CD4-positive, alpha-beta T cell (primary cell): ENCODE data around the gene U2AF2. TPM values are rescaled to one million over a fixed set of nuclear protein-coding genes. Genes with fewer than 3 reads are reported as not detected.
A peak's percentile ranks its signal among the peaks of the same experiment; 100 is the strongest.

Source experiments
- ATAC-seq: fragments of 200-7000 bp; cut with Tn5 transposase; one replicate; pipeline ENCODE4 v1.10.0; 2022; ENCODE audit warnings: mild to moderate bottlenecking; ENCODE audit not compliant: poor library complexity
- CTCF ChIA-PET: fragments of 350-600 bp; sonication (Branson Sonifier 250); formaldehyde crosslinking; loops from one replicate; lab custom pipeline; 2021; ENCODE audit warnings: antibody characterized with exemption, inconsistent platforms; lab: Charles Lee
- POLR2A ChIA-PET: fragments of 350-600 bp; sonication (Branson Sonifier 250); formaldehyde crosslinking; loops from one replicate; lab custom pipeline; 2021; ENCODE audit warnings: antibody characterized with exemption, inconsistent platforms; lab: Charles Lee
- DNase-seq, 14 experiments: peaks; one replicate each; pipeline ENCODE4 v3.0.0-alpha.2; 2013 to 2020; ENCODE audit warnings: mixed read lengths in 2 of 14
- H3K27ac ChIP-seq, 2 donors: one replicate each; pipeline versions ENCODE4 v1.5.1 to v1.7.0; 2013; ENCODE audit warnings: low read length in 2 of 2, low read depth in 1 of 2, mild to moderate bottlenecking in 1 of 2
- H3K27me3 ChIP-seq, 2 experiments: 1 replicate in 1 of 2; 2 replicates in 1 of 2; pipeline versions ENCODE4 v1.6.1 to v1.7.0; 2013; ENCODE audit warnings: low read length in 2 of 2, control low read depth in 1 of 2, mild to moderate bottlenecking in 1 of 2, moderate library complexity in 1 of 2; ENCODE audit not compliant: insufficient read depth in 2 of 2, control insufficient read depth in 1 of 2
- H3K36me3 ChIP-seq: one replicate; pipeline ENCODE4 v1.6.1; 2013; ENCODE audit warnings: low read length, control low read depth; ENCODE audit not compliant: insufficient read depth
- H3K4me1 ChIP-seq: one replicate; pipeline ENCODE4 v1.6.1; 2013; ENCODE audit warnings: low read length, control low read depth; ENCODE audit not compliant: insufficient read depth
- H3K4me3 ChIP-seq: one replicate; pipeline ENCODE4 v1.5.1; 2013; ENCODE audit warnings: mild to moderate bottlenecking, low read length, moderate library complexity
- H3K9me3 ChIP-seq, 2 experiments: 1 replicate in 1 of 2; 2 replicates in 1 of 2; pipeline versions ENCODE4 v1.6.1 to v1.7.0; 2013; ENCODE audit warnings: low read length in 2 of 2, mild to moderate bottlenecking in 2 of 2, control low read depth in 1 of 2, moderate library complexity in 1 of 2; ENCODE audit not compliant: control insufficient read depth in 1 of 2, insufficient read depth in 1 of 2
- H3K27ac Mint-ChIP-seq: one replicate; pipeline ENCODE4 v1.8.0; 2020; ENCODE audit warnings: mixed read lengths
- H3K27me3 Mint-ChIP-seq: one replicate; pipeline ENCODE4 v1.8.0; 2021; ENCODE audit warnings: mixed read lengths
- H3K36me3 Mint-ChIP-seq: one replicate; pipeline ENCODE4 v1.8.0; 2021; ENCODE audit warnings: low read depth, mixed read lengths
- H3K4me1 Mint-ChIP-seq: one replicate; pipeline ENCODE4 v1.8.0; 2021; ENCODE audit warnings: low read depth, mixed read lengths
- H3K4me3 Mint-ChIP-seq: one replicate; pipeline ENCODE4 v1.8.0; 2020; ENCODE audit warnings: mild to moderate bottlenecking, mixed read lengths
- H3K9me3 Mint-ChIP-seq: one replicate; pipeline ENCODE4 v1.8.0; 2020; ENCODE audit warnings: mixed read lengths
- intact Hi-C, 2 experiments: fragments of 100-400 bp; cut with DNase I in 1 of 2; cut with micrococcal nuclease in 1 of 2; formaldehyde crosslinking; loops; one replicate each; pipeline versions ENCODE4 v1.15.1 to v1.9.0; 2023 to 2025; cut with DNase I, micrococcal nuclease
- total RNA-seq, 174 experiments: library from RNA in 2 of 174; stranded (reverse) in 2 of 174; gene quantifications; one replicate each; pipeline ENCODE4 v1.2.3 and lab custom pipeline; 2021 to 2026
- TF ChIP-seq, protein P1 (sequence below): fragments of 200-600 bp; IDR thresholded peaks from one replicate; pipeline ENCODE4 v1.8.0; 2022; ENCODE audit warnings: antibody characterized with exemption, mild to moderate bottlenecking

Gene U2AF2
- total RNA-seq, 2 experiments from 2014 or later = 209 to 212 TPM

DNA sequence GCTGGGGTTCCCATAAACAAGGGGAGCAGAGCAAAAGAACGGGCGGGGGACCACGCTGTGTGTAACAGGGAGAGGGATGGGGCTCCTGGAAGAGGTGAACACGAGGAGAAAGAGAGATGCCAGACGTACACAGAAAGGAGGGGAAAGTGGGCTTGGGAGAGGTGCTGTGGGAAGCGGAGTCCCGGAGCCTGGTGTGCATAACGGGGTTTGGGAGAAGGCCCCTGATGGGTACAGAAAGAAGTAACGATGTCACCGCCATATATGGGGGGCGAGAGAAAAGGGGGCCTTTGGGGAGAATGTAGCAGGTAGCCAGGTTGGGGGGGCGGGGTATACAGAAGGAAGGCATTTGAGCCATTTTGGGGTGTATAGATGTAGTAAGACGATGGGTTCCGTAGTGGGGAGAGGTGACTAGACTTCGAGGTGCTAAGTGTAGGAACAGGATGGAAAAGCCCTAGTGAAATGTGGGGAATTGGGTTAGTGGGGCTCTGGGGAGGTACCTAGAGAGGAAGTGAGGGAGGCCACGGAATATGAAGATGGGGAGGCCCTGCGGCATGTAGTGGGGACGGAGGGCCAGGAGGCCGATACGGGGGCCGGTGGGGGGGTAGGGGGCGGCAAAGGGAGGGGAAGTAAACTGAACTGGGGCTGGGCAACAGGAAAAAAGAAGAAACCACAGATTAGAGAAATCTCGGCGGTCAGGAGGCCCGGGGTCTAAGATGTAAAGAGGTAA is 13.2 kb upstream of the U2AF2 start:
- ATAC-seq (peak; percentile 6), DNase-seq (peak in 5 of 14 experiments; percentile 28 to 72 (median 50))
- Mint-ChIP-seq H3K36me3 (peaks cover 26% of the 10 kb centered on the region), H3K4me1 (peaks cover 60% of the 10 kb centered on the region), H3K9me3 (peaks cover 3% of the 10 kb centered on the region), H3K27me3 (no peaks in the 10 kb centered on the region), H3K4me3 (peak overlapping the region; percentile 86), H3K27ac (peak overlapping the region; percentile 74)
- TF ChIP-seq, protein P1, sequence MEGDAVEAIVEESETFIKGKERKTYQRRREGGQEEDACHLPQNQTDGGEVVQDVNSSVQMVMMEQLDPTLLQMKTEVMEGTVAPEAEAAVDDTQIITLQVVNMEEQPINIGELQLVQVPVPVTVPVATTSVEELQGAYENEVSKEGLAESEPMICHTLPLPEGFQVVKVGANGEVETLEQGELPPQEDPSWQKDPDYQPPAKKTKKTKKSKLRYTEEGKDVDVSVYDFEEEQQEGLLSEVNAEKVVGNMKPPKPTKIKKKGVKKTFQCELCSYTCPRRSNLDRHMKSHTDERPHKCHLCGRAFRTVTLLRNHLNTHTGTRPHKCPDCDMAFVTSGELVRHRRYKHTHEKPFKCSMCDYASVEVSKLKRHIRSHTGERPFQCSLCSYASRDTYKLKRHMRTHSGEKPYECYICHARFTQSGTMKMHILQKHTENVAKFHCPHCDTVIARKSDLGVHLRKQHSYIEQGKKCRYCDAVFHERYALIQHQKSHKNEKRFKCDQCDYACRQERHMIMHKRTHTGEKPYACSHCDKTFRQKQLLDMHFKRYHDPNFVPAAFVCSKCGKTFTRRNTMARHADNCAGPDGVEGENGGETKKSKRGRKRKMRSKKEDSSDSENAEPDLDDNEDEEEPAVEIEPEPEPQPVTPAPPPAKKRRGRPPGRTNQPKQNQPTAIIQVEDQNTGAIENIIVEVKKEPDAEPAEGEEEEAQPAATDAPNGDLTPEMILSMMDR = no peak
- H3K9me3 ChIP-seq = peaks cover 0 to 5% of the 10 kb centered on the region in 2 experiments
- POLR2A ChIA-PET = interaction anchor here (0.6 to 3.0 kb wide), 9 partner anchors 9 to 386 kb away, joined by 3 to 30 read pairs (median 14); partner anchors contain the start of genes FIZ1, U2AF2, ZNF524 and ZNF784
- H3K27me3 ChIP-seq = no peaks in the 10 kb centered on the region
- H3K4me1 ChIP-seq = peaks cover 79% of the 10 kb centered on the region
- intact Hi-C loops = loop anchor here in 1 of 2 experiments (5.0 kb wide), 2 partner anchors 44 to 254 kb away; partner anchors contain the start of genes FIZ1 and RPL28
- peaks cover 15% of the 10 kb centered on the region for H3K36me3 ChIP-seq
- CTCF ChIA-PET = interaction anchor here (0.7 to 1.9 kb wide), 3 partner anchors 9 to 11 kb away, joined by 3 to 16 read pairs (median 16); no protein-coding TSS in a partner anchor
- H3K27ac ChIP-seq = peak overlapping the region; percentile 42 to 78
- peak overlapping the region; percentile 78 for H3K4me3 ChIP-seq

DNA sequence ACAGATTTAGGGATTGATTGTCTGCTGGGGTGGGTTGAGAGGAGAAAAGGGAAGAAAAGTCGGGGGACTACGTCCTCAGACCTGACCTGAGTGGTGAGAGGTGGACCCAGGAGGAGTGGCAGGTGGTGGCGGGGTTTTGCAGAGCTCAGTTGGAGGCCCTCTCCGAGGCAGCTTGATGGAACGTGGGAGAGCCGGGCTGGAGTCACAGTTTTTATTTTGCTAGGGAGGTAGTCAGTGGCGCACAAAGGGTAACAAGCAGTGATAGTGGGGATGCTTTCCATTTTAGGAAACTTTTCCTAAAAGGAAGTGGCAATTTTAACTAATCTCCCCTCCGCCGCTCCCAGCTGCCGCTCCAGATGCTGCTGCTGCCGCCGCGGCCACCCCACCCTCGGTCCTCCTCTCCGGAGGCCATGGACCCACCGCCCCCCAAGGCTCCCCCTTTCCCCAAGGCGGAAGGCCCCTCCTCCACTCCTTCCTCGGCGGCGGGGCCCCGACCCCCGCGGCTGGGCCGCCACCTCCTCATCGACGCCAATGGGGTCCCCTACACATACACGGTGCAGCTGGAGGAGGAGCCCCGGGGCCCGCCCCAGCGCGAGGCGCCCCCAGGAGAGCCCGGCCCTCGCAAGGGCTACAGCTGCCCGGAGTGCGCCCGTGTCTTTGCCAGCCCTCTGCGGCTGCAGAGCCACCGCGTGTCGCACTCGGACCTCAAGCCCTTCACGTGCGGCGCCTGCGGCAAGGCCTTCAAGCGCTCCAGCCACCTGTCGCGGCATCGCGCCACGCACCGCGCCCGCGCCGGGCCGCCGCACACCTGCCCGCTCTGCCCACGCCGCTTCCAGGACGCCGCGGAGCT is 12.5 kb upstream of the U2AF2 start:
- Histone ChIP-seq H3K4me1 (peaks cover 76% of the 10 kb centered on the region), H3K9me3 (peaks cover 0 to 5% of the 10 kb centered on the region in 2 experiments), H3K4me3 (peak overlapping the region; percentile 78), H3K27me3 (no peaks in the 10 kb centered on the region), H3K36me3 (peaks cover 15% of the 10 kb centered on the region), H3K27ac (peak overlapping the region; percentile 71 to 78)
- Mint-ChIP-seq H3K4me1 (peaks cover 60% of the 10 kb centered on the region), H3K27me3 (no peaks in the 10 kb centered on the region), H3K27ac (peak overlapping the region; percentile 88), H3K4me3 (peak overlapping the region; percentile 89), H3K36me3 (peaks cover 26% of the 10 kb centered on the region), H3K9me3 (peaks cover 3% of the 10 kb centered on the region)
- CTCF ChIA-PET = interaction anchor here (1.9 kb wide), 2 partner anchors 11 kb away, joined by 16 read pairs; no protein-coding TSS in a partner anchor
- POLR2A ChIA-PET = interaction anchor here (0.6 to 3.0 kb wide), 15 partner anchors 8 to 525 kb away, joined by 3 to 30 read pairs (median 4); partner anchors contain the start of genes FIZ1, PPP1R12C, U2AF2 and ZNF524
- ATAC-seq = no peak
- TF ChIP-seq, protein P1 = no peak
- intact Hi-C loops = loop anchor here in 1 of 2 experiments (5.0 kb wide), 2 partner anchors 45 to 255 kb away; partner anchors contain the start of genes FIZ1 and RPL28
- peak in 6 of 14 experiments; percentile 27 to 59 (median 38) for DNase-seq
